ENCODE results near the gene KCNG1. TPM values are rescaled to one million over a fixed set of nuclear protein-coding genes. Genes with fewer than 3 reads are reported as not detected.

The KCNG1 gene
- total RNA-seq, 1 donor from 2014 or later = 3.1 TPM

Other genes with a start within 250 kb of the KCNG1 start
- 0.34 and 0.51 TPM in 2 replicates for gene BCAS4, start 228.0 kb downstream of the KCNG1 start, total RNA-seq
- gene ADNP, start 91.7 kb downstream of the KCNG1 start, total RNA-seq = 28.8 and 53.0 TPM in 2 replicates
- gene DPM1, start 64.6 kb downstream of the KCNG1 start, total RNA-seq = 71.5 and 75.9 TPM in 2 replicates
- 8.5 and 9.2 TPM in 2 replicates for gene MOCS3, start 64.3 kb downstream of the KCNG1 start, total RNA-seq

Data from dermis blood vessel endothelial cell (primary cell).